ENCODE results near the gene ADGRB3.

DNA sequence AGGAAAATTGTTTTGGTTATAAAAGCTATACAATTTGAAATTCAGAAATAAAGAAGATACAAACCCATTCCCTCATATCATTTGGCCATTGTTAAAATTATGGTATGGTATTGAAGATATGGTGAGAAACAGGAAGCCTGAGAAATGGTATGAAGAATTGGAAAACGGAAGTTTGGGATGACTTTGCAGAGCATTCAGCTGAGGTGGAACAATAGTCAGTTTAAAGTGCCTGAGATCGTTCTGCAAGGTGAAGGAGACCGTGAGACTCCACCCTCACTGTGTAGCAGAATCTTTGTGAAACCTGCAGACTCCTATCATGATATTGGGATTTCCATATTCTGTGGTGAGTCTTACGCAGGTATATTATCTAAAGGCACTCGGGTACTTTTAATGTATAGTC, 97.3 kb downstream of the ADGRB3 start:
- TF ChIP-seq, protein P1, sequence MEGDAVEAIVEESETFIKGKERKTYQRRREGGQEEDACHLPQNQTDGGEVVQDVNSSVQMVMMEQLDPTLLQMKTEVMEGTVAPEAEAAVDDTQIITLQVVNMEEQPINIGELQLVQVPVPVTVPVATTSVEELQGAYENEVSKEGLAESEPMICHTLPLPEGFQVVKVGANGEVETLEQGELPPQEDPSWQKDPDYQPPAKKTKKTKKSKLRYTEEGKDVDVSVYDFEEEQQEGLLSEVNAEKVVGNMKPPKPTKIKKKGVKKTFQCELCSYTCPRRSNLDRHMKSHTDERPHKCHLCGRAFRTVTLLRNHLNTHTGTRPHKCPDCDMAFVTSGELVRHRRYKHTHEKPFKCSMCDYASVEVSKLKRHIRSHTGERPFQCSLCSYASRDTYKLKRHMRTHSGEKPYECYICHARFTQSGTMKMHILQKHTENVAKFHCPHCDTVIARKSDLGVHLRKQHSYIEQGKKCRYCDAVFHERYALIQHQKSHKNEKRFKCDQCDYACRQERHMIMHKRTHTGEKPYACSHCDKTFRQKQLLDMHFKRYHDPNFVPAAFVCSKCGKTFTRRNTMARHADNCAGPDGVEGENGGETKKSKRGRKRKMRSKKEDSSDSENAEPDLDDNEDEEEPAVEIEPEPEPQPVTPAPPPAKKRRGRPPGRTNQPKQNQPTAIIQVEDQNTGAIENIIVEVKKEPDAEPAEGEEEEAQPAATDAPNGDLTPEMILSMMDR (IDR thresholded peaks at IDR 0.05) = no peak
- TF ChIP-seq POLR2AphosphoS5 (IDR thresholded peaks at IDR 0.05) = no peak
- no peak for TF ChIP-seq POLR2A (IDR thresholded peaks at IDR 0.05)

Data from sigmoid colon (tissue), 4 donors.